Islet precursor cell (in vitro differentiated cells): Measurements from ENCODE around the gene CD200R1L.

Source experiments
- DNase-seq: peaks from one replicate; pipeline ENCODE4 v3.0.0-alpha.2; 2018

The CD200R1L gene

GRCh38 chr3:112817797-112818196, 28.9 kb downstream of the CD200R1L start:
- no peak for DNase-seq

DNA sequence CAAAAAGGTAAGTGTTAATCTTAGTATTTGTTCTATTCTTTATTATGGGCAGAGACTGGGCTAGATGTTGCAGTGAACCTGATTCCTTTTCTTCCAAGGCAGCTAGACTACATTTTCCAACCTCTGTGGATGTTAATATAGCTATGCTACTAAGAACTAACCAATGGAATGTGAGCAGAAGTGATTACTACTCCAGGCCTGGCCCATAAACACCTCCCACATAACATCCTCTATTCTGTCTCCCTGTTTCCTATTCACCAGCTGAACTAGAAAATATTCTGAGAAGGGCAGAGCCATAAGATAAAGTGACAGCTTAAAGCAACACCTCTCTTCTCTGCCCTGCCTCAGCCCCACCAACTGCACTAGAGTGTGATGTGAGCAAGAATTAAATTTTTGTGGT, 29.4 kb downstream of the CD200R1L start:
- DNase-seq: no peak

DNA sequence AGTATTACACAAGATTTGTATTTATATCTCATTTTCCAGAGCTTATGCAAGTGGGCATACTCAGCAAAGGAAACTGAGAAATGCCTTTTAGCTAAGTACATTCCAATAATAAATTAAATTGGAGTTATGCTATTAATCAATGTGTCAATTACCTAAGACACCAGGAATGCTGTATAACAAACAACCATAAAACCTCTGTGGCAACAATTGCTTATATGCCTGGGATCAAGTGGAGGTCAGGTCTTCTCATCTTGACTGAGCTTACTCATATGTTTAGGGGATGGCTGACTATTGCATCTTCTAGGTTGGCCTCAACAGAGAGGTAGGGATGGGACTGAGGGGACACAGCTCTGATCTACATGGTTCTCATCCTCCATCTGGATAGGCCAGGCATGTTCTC, 30.7 kb downstream of the CD200R1L start:
- no peak for DNase-seq

DNA sequence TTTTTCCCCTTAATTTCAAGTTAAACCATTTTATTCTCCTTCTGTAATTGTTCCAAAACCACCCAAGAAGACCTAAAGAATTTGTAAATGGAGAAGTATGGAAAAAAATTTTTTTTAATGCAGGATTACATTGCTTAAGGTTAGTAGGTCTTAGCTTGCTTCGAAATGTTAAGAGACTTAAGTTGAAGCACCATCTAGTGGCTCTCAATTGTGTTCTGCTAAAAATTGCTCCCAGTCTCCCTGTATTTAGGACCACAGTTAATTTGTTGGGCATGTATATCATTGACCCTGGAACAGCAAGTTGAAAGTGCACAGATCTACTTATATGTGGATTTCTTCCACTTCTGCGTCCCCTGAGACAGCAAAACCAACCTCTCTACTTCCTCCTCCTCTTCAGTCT, 32.4 kb downstream of the CD200R1L start:
- DNase-seq: no peak

DNA sequence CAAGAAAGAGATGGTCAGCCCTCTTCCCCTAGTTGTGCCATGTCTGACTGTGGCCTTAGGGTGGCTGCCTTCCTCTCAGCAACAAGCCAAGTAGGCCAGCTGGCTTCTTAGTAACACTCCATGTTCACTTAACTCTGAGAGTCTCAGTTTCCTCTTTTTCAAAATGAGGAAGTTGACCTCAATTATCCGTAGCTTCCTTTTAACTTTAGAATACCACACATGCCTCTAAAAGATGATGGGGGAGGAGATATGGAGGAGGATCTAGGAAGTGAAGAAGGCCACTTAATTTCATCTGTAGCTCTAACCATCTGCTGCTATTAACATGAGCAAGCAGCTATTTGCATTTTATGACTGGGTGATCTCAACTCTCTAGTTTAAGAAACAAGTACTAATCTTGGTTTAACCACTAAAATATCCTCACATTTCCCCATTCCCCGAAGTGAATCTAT, 32.9 kb downstream of the CD200R1L start:
- no peak for DNase-seq

- DNase-seq: no peak
These were observed 33.6 kb downstream of the CD200R1L start for GRCh38 chr3:112813016-112813415.

DNA sequence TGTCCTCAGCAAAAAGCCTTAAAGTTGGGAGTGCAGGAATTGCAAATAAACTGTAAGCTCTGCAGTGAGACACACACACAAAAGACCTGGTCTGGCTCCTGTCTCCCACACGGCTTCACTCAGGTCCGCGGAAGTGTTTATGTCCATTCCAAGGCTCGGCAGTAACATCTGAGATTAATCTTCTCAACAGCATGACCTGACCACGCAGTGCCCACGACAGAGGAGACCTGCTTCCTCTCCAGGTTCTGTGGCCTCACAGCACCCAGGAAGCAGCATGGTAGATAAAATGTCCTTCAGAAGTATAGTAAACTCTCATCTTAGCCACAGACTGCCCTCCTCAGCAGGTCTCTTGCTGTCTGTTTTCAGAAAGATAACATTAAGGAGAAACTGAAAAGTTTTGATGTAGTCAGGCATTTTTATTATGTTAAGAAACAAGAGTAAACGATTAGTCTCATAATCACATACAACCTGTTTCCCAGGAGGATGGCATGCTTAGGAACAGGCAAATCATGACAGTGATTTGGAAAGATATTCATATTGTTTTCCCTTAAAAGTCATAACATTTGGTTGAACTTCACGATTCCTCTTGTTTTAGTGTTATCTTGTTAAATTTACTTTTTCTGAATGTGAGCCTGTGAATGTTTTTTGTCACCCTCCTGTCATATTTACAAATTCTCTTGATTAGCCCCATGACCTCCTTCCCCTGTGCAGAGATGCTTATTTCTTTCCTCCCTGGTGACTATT, 34.6 kb downstream of the CD200R1L start:
- DNase-seq: peak; percentile 55

DNA sequence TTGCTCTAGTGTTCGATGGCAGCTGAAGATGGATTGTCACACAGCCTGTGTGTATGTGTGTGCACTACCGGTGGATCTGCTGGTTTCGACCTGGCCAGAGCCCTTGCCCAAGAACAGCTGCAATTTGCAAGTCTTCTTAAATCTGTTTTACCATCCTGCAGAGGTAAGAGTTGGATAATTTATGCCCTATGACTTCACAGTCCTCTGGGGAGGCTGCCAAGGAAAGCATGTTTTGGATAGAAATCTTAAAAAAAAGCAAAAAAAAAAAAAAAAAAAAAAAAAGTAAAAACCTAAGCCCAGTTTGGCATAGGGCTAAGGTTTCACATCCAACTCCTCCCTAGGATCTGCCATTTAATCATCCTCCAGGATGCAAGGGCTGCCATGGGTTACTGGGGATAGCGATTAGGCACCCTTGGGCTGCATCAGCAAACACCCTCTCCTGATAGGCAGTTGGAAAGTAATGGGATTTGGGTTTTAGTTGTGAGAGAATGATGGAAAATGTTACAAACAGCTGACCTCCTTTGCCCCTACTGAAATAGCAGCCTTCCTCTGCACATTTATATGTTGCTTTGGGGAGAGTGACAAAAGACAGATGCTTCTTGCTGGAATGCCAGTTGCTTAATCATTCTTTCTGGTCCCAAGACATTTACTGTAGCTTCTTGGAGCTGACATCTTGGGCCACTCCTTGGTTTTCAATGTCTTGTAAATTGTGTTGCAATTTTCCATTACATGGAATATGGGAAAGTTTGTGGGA, 35.4 kb downstream of the CD200R1L start:
- DNase-seq: no peak

- no peak for DNase-seq
These were observed 36.1 kb downstream of the CD200R1L start for GRCh38 chr3:112810561-112810960.

DNA sequence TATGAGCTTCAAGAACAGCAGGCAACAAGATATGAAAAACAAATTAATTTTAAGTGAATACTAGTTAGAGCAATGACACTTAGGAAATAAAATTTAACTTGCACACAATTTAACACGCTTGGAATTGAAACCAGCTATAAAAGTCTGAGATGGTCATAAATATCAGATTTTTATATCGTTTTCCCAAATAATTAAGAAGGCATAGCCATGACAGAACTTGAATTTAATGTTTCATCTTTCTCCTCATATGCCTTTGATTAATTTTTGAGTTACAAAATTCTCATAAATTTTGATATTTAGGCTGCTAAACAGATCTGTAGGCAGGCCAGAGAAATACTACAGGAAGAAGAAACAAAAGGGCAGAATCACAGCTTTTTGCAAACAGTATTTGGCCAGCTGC, 38.5 kb downstream of the CD200R1L start:
- DNase-seq: no peak

DNA sequence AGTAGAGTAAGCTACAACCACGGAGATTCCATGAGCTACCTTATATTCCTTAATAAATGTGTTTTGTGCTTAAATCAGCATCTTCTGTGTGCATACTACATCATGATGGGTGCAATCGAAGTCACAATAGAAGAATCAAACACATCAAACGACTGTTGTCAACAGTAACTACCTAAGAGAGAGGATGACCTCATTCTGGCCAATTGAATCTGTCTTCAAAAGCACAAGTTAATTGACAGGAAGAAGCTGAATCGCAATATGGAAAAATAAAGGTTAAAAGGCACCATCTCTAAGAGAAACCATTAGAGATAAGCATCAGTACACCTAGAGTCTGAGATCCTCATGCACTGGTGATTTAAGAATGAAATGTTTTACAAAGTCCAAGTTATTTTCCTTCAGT, 39.0 kb downstream of the CD200R1L start:
- no peak for DNase-seq

DNA sequence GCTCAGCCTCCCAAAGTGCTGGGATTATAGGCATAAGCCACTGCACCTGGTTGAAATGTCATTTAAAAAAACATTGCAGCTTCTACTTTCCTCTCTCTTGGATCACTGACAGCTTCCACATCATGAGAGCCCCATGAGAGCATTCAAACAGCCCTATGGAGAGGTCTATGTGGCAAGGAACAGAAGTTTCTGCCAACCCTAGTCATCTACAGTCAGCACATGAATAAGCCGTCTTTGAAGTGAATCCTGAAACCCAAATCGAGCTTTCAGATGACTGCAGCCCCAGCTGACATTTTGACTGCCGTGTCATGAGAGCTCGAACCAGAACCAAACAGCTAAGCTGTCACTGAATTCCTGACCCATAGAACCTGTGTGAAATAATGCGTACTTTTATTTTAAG, 39.8 kb downstream of the CD200R1L start:
- DNase-seq: no peak

DNA sequence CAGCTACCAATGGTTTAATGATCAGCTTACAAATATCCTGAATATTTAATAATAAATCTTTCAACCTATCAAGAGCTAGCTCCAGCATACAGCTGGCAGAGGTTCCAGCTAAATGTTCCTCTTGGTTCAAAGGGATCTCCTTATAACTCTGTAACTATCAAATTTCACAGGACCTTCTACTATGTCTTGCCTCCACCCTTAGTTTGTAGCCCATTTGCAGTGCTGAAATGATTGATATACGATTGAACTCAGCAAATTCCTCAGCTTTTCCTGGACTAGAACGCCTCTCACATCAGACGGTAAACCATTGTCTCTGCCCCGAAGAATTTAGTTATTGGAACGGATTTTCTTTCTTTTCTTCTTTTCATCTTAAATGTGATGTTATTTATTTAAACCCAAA, 41.5 kb downstream of the CD200R1L start:
- no peak for DNase-seq

DNA sequence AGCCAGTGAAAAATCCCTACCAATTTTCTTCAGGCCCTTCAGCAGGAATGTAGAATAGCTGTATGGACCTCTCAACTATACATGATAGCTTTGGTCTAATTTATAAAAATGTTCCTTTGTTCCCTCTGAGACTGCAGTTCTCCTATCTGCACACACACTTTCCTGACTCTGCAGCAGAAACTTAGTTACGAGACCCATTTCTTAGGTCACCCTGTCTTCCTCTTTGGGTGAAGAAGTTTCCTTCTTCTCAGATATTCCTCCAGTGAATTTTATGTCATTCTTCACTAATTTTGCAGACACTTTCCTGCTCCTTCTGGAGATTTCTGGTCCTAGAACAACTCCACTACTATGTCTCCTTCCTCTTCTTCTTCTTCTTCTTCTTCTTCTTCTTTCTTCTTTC, 42.6 kb downstream of the CD200R1L start:
- no peak for DNase-seq

- no peak for DNase-seq
These were observed 43.2 kb downstream of the CD200R1L start for GRCh38 chr3:112803467-112803866.

DNA sequence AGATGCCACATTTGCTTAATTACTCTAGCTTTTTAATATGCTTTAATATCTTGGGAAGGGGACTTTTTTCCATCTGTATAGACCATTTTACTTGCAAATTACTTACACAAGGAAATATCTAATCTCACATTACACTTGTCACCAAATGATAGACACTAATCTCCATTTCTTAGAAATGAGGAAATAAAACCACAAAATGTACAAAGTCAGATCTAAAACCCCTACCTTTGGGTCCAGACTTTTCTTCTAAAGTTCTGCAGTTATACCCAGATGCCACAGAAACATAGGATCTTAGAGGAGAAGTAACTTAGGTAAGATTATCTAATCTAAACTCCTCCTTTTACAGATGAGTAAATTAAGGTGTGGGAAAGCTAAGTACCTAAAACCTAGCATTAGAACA, 44.3 kb downstream of the CD200R1L start:
- DNase-seq: no peak

DNA sequence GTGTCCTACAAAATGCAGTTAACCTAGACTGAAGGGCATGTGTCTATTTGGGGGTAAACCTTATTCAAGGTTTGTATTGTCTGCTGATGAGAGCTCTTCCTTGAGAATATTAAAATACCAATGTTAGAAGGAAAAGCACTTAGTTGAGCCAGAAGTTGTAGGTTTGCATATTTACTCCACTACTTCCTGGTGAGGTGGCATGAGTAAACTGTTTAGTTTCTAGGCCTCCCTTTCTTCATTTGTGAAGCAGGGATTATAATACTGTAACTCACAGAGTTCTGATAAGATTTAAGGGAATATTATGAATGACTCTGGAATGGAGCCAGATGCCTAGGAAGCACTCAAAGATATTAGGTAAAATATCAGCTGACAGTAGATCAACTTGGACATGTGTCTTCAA, 46.7 kb downstream of the CD200R1L start:
- DNase-seq: no peak

GRCh38 chr3:112794622-112795172, 52.0 kb downstream of the CD200R1L start:
- no peak for DNase-seq

DNA sequence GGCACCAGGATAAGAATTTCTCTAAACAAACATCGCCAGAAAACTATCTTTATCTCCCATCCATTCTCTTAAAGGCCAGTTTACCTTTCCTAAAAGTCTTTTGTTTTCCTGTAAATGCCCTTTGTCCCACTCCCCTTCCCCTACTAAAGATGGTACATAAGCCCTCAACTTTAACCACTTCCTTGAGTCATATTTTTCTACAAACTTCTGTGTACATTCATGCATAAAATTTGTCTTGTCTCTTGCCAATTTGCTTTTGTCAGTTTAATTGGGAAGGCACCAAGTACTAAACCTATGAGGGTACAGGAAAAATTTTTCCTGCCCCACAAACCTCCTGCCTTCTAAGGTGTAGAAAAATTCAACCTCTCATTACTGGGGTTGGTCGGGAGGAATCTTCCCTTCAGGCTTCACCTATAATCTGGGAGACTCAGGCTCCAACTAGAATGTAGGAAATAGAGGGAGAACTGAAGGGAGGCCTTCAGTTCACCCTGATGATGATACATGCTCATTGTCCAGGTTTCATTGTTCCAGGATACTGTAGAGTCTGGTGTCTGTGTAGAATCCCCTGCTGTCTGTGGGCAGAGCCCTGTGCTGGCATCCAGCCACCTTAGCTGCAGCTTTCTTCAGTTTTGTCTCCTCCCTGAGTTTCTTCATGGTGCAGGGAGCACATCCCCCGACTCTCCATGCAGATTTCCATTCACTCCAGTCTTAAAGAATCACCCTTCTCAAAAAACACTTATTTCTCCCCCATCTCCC, 53.2 kb downstream of the CD200R1L start:
- DNase-seq: no peak

DNA sequence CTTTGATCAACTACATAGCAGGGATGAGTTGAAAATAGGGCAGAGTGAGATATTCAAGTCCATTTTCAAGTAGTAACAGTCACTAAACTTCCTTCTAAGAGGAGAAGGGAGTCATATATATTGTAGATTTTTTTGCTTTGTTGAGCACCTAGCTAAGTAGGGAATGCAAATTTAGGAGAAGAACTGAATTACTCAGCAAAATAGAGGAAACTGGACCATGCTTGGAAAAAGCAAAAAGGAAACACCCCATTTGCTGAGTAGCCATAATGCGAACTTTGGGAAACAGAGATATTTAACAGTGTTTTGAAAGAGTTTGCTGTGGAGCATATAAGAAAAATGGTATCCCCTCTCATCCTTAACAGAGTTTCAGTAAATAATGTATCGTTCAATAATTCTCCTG, 54.9 kb downstream of the CD200R1L start:
- no peak for DNase-seq

GRCh38 chr3:112789787-112790186, 56.9 kb downstream of the CD200R1L start:
- no peak for DNase-seq

GRCh38 chr3:112786881-112787579, 59.6 kb downstream of the CD200R1L start:
- no peak for DNase-seq
